HCT116 (cell line): ENCODE results near the gene ABLIM1. TPM values are rescaled to one million over a fixed set of nuclear protein-coding genes. Genes with fewer than 3 reads are reported as not detected.

Experiments used
- ATAC-seq: fragments of 200-7000 bp; cut with Tn5 transposase; 2 replicates; pipeline ENCODE4 v1.9.1; 2020; ENCODE audit warnings: mild to moderate bottlenecking, moderate library complexity
- BruUV-seq: library from RNA; stranded (reverse); fragments of 400-500 nt; replicated peaks from 2 replicates; lab custom pipeline; 2021; lab: Mats Ljungman, UMichigan
- CTCF ChIA-PET: fragments of 300-600 bp; sonication (Branson Sonifier 250); formaldehyde crosslinking; loops from one replicate; lab custom pipeline; 2021; ENCODE audit warnings: antibody characterized with exemption; lab: Charles Lee
- POLR2A ChIA-PET: fragments of 300-600, 350-600 bp; sonication (Branson Sonifier 250); formaldehyde crosslinking; loops from one replicate; lab custom pipeline; 2021; ENCODE audit warnings: antibody characterized with exemption; lab: Charles Lee
- RAD21 ChIA-PET, 2 experiments: fragments of 300-600 bp; sonication (Branson Sonifier 250); formaldehyde crosslinking; loops; one replicate each; lab custom pipeline; 2023; ENCODE audit warnings: low total read pairs in 2 of 2; ENCODE audit not compliant: uncharacterized antibody in 2 of 2, unreplicated experiment in 2 of 2, low non-redundant PET in 1 of 2; lab: Charles Lee
- DNase-seq: peaks from one replicate; pipeline ENCODE4 v3.0.0-alpha.2; 2010; ENCODE audit warnings: low read depth, low spot score
- H2AFZ ChIP-seq: fragments of 200-600 bp; shearing (Covaris generic), sonication (generic); 2 replicates; pipeline ENCODE4 v1.6.1; 2017; ENCODE audit warnings: low read depth, mixed run types, mixed read lengths, antibody characterized with exemption, low read length; ENCODE audit not compliant: poor library complexity, severe bottlenecking
- H3K27ac ChIP-seq: 2 replicates; pipeline ENCODE4 v1.5.1; 2012; ENCODE audit warnings: low read depth, low read length
- H3K27me3 ChIP-seq: fragments of 200-600 bp; sonication (generic); 2 replicates; pipeline ENCODE4 v1.6.1; 2016; ENCODE audit warnings: mixed run types, low read length, mixed read lengths; ENCODE audit not compliant: insufficient read depth
- H3K36me3 ChIP-seq, 2 experiments: fragments of 200-500 bp in 1 of 2; fragments of 200-600 bp in 1 of 2; sonication (Bioruptor generic) in 1 of 2; sonication (generic) in 1 of 2; 2 replicates each; pipeline versions ENCODE4 v1.5.1 to v1.6.1; 2014 to 2016; ENCODE audit warnings: low read length in 2 of 2, inconsistent platforms in 1 of 2, mixed read lengths in 1 of 2, mixed run types in 1 of 2; ENCODE audit not compliant: insufficient read depth in 2 of 2, control insufficient read depth in 1 of 2
- H3K4me1 ChIP-seq, 2 experiments: fragments of 200-600 bp in 1 of 2; sonication (generic) in 1 of 2; 2 replicates each; pipeline versions ENCODE4 v1.5.1 to v1.6.1; 2012 to 2017; ENCODE audit warnings: low read length in 2 of 2, inconsistent platforms in 1 of 2, mild to moderate bottlenecking in 1 of 2, mixed read lengths in 1 of 2, mixed run types in 1 of 2, moderate library complexity in 1 of 2; ENCODE audit not compliant: insufficient read depth in 2 of 2, control insufficient read depth in 1 of 2
- H3K4me2 ChIP-seq: fragments of 200-600 bp; sonication (generic); 2 replicates; pipeline ENCODE4 v1.6.1; 2017; ENCODE audit warnings: mixed run types, low read length, mixed read lengths
- H3K4me3 ChIP-seq, 2 experiments: fragments of 200-600 bp in 1 of 2; sonication (generic) in 1 of 2; replicated peaks in 1 of 2; 2 replicates each; pipeline ENCODE4 v1.5.1; 2011 to 2016; ENCODE audit warnings: low read length in 2 of 2, control low read depth in 1 of 2, low read depth in 1 of 2, mild to moderate bottlenecking in 1 of 2, mixed read lengths in 1 of 2, mixed run types in 1 of 2
- H3K79me2 ChIP-seq: fragments of 200-600 bp; sonication (generic); 2 replicates; pipeline ENCODE4 v1.6.1; 2017; ENCODE audit warnings: mild to moderate bottlenecking, mixed run types, low read length, moderate library complexity, mixed read lengths; ENCODE audit not compliant: insufficient read depth
- H3K9ac ChIP-seq: fragments of 200-600 bp; sonication (generic); 2 replicates; pipeline ENCODE4 v1.6.1; 2016; ENCODE audit warnings: low read length, mixed read lengths
- H3K9me2 ChIP-seq: fragments of 200-600 bp; sonication (generic), shearing (Covaris generic); 2 replicates; pipeline ENCODE4 v1.6.1; 2017; ENCODE audit warnings: mixed run types, mild to moderate bottlenecking, moderate library complexity; ENCODE audit not compliant: insufficient read depth
- H3K9me3 ChIP-seq, 2 experiments: fragments of 200-500 bp in 1 of 2; fragments of 200-600 bp in 1 of 2; sonication (Bioruptor generic) in 1 of 2; sonication (generic) in 1 of 2; 2 replicates each; pipeline ENCODE4 v1.6.1; 2014 to 2017; ENCODE audit warnings: low read length in 2 of 2, mixed read lengths in 2 of 2, inconsistent platforms in 1 of 2, low read depth in 1 of 2, mild to moderate bottlenecking in 1 of 2, mixed run types in 1 of 2, moderate library complexity in 1 of 2; ENCODE audit not compliant: control insufficient read depth in 1 of 2, insufficient read depth in 1 of 2
- H4K20me1 ChIP-seq: fragments of 200-600 bp; sonication (generic), shearing (Covaris generic); 2 replicates; pipeline ENCODE4 v1.6.1; 2017; ENCODE audit warnings: mixed run types, mild to moderate bottlenecking, moderate library complexity; ENCODE audit not compliant: insufficient read depth
- CBX3 ChIP-seq: IDR thresholded peaks from 2 replicates; pipeline ENCODE4 v1.6.1; 2012; ENCODE audit warnings: low read depth
- CEBPB ChIP-seq: IDR thresholded peaks from 2 replicates; pipeline ENCODE4 v1.6.1; 2012; ENCODE audit warnings: low read depth
- EGR1 ChIP-seq: IDR thresholded peaks from 2 replicates; pipeline ENCODE4 v1.6.1; 2012; ENCODE audit warnings: low read depth
- ELF1 ChIP-seq: IDR thresholded peaks from 2 replicates; pipeline ENCODE4 v1.6.1; 2012; ENCODE audit warnings: low read depth, borderline replicate concordance
- EZH2 ChIP-seq: fragments of 200-600 bp; sonication (generic); IDR thresholded peaks from 2 replicates; pipeline ENCODE4 v1.6.1; 2017; ENCODE audit warnings: antibody characterized with exemption, mixed run types
- EZH2phosphoT487 ChIP-seq: fragments of 200-600 bp; IDR thresholded peaks from 2 replicates; pipeline ENCODE4 v1.6.1; 2018; ENCODE audit warnings: antibody characterized with exemption, borderline replicate concordance
- FOSL1 ChIP-seq: IDR thresholded peaks from 2 replicates; pipeline ENCODE4 v1.6.1; 2012; ENCODE audit warnings: low read depth
- JUND ChIP-seq: IDR thresholded peaks from 2 replicates; pipeline ENCODE4 v1.6.1; 2012
- RAD21 ChIP-seq: IDR thresholded peaks from 2 replicates; pipeline ENCODE4 v1.6.1; 2012; ENCODE audit warnings: low read depth, mild to moderate bottlenecking
- SIN3A ChIP-seq: IDR thresholded peaks from 2 replicates; pipeline ENCODE4 v1.6.1; 2012; ENCODE audit warnings: low read depth
- SRF ChIP-seq: IDR thresholded peaks from 2 replicates; pipeline ENCODE4 v1.6.1; 2012; ENCODE audit warnings: low read depth
- YY1 ChIP-seq: IDR thresholded peaks from 2 replicates; pipeline ENCODE4 v1.6.1; 2011; ENCODE audit warnings: low read length, low read depth, moderate library complexity, mild to moderate bottlenecking; ENCODE audit not compliant: insufficient replicate concordance; ENCODE audit errors: extremely low read depth
- intact Hi-C: fragments of 100-400 bp; cut with micrococcal nuclease; formaldehyde crosslinking; loops from 2 replicates; pipeline ENCODE4 v1.10.0; 2022
- total RNA-seq: library from RNA; stranded (reverse); gene quantifications from one replicate; pipeline ENCODE4 v1.2.1, GENCODE V29; 2021; ENCODE audit not compliant: unreplicated experiment
- TF ChIP-seq, protein P1 (sequence below): IDR thresholded peaks from 2 replicates; pipeline ENCODE4 v1.6.1; 2012
- TF ChIP-seq, protein P2 (sequence below): IDR thresholded peaks from 2 replicates; pipeline ENCODE4 v1.6.1; 2012; ENCODE audit warnings: low read depth
- TF ChIP-seq, protein P3 (sequence below): IDR thresholded peaks from 2 replicates; pipeline ENCODE4 v1.6.1; 2011; ENCODE audit warnings: mild to moderate bottlenecking, low read length, moderate library complexity; ENCODE audit not compliant: insufficient replicate concordance; ENCODE audit errors: extremely low read depth

ABLIM1 gene
- total RNA-seq, 1 experiment from 2014 or later = 96.2 TPM

DNA sequence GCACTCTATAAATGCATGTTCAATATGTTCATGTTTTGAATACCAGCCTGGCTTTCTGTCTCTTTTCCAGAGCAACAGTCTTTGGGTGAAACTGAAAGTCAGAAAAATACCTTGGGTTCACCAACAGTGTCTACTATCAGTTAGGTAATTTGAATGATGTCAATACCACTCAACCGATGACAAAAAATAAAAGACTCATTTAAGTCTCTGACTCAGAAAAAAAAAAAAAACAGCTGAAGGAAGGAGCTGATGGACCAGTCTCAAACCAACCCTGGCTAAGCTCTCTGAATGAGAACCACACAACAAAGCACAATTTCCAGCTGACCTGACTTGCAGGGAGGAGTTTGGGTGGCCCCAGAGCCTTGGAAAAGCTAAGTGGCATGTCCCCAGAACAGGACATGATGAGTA is 42.5 kb downstream of the ABLIM1 start:
- TF ChIP-seq, protein P1, sequence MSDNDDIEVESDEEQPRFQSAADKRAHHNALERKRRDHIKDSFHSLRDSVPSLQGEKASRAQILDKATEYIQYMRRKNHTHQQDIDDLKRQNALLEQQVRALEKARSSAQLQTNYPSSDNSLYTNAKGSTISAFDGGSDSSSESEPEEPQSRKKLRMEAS = no peak
- TF ChIP-seq ELF1 = no peak
- TF ChIP-seq EGR1 = no peak
- no peak for TF ChIP-seq EZH2phosphoT487
- TF ChIP-seq CEBPB = no peak
- TF ChIP-seq SIN3A = no peak
- H4K20me1 ChIP-seq = no peaks in the 10 kb centered on the region
- RAD21 ChIA-PET = no interaction called here
- peaks cover 11 to 12% of the 10 kb centered on the region in 2 experiments; a peak in 3 of 4 replicates for H3K4me1 ChIP-seq
- no peaks in the 10 kb centered on the region for H3K79me2 ChIP-seq
- BruUV-seq = no TSS peak
- no peak overlapping the region for H2AFZ ChIP-seq
- no peak overlapping the region for H3K4me3 ChIP-seq
- H3K4me2 ChIP-seq = no peak overlapping the region
- POLR2A ChIA-PET = no interaction called here
- H3K27ac ChIP-seq = no peak overlapping the region
- H3K9ac ChIP-seq = no peak overlapping the region
- H3K27me3 ChIP-seq = no peaks in the 10 kb centered on the region
- ATAC-seq = no peak
- CTCF ChIA-PET = interaction anchor here (1.4 kb wide), 1 partner anchor 15 kb away, joined by 3 read pairs; no protein-coding TSS in a partner anchor
- H3K36me3 ChIP-seq = no peaks in the 10 kb centered on the region
- no peaks in the 10 kb centered on the region for H3K9me2 ChIP-seq
- no peak for DNase-seq
- H3K9me3 ChIP-seq = no peaks in the 10 kb centered on the region
- intact Hi-C loops = no loop called here

DNA sequence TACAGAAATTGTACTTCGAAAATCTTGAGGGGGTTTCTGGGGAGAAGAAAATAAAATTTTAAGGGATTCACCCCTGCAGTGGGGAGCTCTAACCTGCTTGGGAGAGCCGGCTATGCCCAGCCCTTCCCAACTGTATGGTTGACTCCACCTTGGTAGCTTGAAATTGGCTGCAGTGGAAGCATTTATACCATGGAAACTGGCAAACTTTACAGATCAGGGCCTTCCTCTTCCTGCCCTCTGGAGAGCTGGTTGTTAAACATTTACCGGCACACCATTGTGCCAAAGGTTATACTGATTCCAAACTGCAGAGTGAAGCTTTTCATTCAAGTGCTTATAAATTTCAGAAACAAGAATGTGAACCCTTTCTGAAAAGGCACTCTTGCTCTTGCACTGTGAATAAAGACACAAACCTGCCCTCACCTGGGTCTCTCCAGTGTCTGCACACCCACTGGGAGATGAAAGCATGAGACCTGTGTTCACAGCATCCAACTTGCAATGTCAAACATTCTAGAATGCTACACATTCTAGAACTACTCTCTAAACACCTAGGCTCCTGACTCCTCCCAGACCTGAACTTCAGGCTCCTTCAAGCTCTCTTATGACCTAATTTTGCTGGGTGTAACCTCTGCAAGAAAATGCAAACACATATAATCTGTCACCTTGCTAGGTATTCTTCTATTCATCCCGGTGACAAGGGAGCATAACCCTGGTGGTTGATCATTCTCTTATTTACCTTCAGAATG is 44.7 kb downstream of the ABLIM1 start:
- no peak overlapping the region for H3K9ac ChIP-seq
- no peaks in the 10 kb centered on the region for H3K79me2 ChIP-seq
- no peaks in the 10 kb centered on the region for H4K20me1 ChIP-seq
- POLR2A ChIA-PET = no interaction called here
- peaks cover 11 to 12% of the 10 kb centered on the region in 2 experiments; a peak in 3 of 4 replicates for H3K4me1 ChIP-seq
- H2AFZ ChIP-seq = no peak overlapping the region
- no peak for ATAC-seq
- H3K4me2 ChIP-seq = no peak overlapping the region
- no TSS peak for BruUV-seq
- no peak overlapping the region for H3K27ac ChIP-seq
- DNase-seq = no peak
- no peaks in the 10 kb centered on the region for H3K9me2 ChIP-seq
- no peak overlapping the region for H3K4me3 ChIP-seq
- H3K27me3 ChIP-seq = no peaks in the 10 kb centered on the region
- RAD21 ChIA-PET = no interaction called here
- H3K36me3 ChIP-seq = no peaks in the 10 kb centered on the region
- intact Hi-C loops = no loop called here
- H3K9me3 ChIP-seq = no peaks in the 10 kb centered on the region
- CTCF ChIA-PET = no interaction called here
- TF ChIP-seq EZH2 (no peak), ELF1 (no peak), JUND (no peak), RAD21 (no peak), FOSL1 (no peak), SRF (no peak), CBX3 (no peak), YY1 (no peak)
- TF ChIP-seq, protein P2, sequence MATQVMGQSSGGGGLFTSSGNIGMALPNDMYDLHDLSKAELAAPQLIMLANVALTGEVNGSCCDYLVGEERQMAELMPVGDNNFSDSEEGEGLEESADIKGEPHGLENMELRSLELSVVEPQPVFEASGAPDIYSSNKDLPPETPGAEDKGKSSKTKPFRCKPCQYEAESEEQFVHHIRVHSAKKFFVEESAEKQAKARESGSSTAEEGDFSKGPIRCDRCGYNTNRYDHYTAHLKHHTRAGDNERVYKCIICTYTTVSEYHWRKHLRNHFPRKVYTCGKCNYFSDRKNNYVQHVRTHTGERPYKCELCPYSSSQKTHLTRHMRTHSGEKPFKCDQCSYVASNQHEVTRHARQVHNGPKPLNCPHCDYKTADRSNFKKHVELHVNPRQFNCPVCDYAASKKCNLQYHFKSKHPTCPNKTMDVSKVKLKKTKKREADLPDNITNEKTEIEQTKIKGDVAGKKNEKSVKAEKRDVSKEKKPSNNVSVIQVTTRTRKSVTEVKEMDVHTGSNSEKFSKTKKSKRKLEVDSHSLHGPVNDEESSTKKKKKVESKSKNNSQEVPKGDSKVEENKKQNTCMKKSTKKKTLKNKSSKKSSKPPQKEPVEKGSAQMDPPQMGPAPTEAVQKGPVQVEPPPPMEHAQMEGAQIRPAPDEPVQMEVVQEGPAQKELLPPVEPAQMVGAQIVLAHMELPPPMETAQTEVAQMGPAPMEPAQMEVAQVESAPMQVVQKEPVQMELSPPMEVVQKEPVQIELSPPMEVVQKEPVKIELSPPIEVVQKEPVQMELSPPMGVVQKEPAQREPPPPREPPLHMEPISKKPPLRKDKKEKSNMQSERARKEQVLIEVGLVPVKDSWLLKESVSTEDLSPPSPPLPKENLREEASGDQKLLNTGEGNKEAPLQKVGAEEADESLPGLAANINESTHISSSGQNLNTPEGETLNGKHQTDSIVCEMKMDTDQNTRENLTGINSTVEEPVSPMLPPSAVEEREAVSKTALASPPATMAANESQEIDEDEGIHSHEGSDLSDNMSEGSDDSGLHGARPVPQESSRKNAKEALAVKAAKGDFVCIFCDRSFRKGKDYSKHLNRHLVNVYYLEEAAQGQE = no peak
- TF ChIP-seq, protein P3, sequence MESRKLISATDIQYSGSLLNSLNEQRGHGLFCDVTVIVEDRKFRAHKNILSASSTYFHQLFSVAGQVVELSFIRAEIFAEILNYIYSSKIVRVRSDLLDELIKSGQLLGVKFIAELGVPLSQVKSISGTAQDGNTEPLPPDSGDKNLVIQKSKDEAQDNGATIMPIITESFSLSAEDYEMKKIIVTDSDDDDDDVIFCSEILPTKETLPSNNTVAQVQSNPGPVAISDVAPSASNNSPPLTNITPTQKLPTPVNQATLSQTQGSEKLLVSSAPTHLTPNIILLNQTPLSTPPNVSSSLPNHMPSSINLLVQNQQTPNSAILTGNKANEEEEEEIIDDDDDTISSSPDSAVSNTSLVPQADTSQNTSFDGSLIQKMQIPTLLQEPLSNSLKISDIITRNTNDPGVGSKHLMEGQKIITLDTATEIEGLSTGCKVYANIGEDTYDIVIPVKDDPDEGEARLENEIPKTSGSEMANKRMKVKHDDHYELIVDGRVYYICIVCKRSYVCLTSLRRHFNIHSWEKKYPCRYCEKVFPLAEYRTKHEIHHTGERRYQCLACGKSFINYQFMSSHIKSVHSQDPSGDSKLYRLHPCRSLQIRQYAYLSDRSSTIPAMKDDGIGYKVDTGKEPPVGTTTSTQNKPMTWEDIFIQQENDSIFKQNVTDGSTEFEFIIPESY = no peak
